Hematopoietic multipotent progenitor cell treated with erythropoietin and hydrocortisone succinate and interleukin-3 and kit ligand, for 4 days (in vitro differentiated cells): Measurements from ENCODE around the gene SNRPA.
"Not testable (repeated sequence)": the region's sequence is repeated elsewhere in the genome, so short reads cannot be mapped to it uniquely, and the experiment has no call there.

Experiments used
- DNase-seq: peaks from one replicate; pipeline ENCODE4 v3.0.0-alpha.2; 2015

The SNRPA gene

GRCh38 chr19:40747536-40747935 is 3.5 kb upstream of the SNRPA start:
- DNase-seq = no peak

- DNase-seq = peak; percentile 100
These were observed 737 bp upstream of the SNRPA start, which contains the start of gene ACTMAP for GRCh38 chr19:40750058-40750873. Gene ACTMAP (minus strand): TSS chr19:40750477. CDS start chr19:40749803, 674 bp downstream.

GRCh38 chr19:40752257-40752781 is 1.3 kb downstream of the SNRPA start:
- DNase-seq = peak; percentile 34

- DNase-seq = no peak
These were observed 3.7 kb downstream of the SNRPA start for GRCh38 chr19:40754611-40755247.

GRCh38 chr19:40755248-40755624 is 4.2 kb downstream of the SNRPA start:
- DNase-seq = no peak

- DNase-seq = no peak
These were observed 4.8 kb downstream of the SNRPA start for GRCh38 chr19:40755791-40756190.

- DNase-seq = no peak
These were observed 5.6 kb downstream of the SNRPA start for GRCh38 chr19:40756502-40757110.

- no peak for DNase-seq
These were observed 7.5 kb downstream of the SNRPA start for GRCh38 chr19:40758491-40758890.

GRCh38 chr19:40759352-40759751 is 8.3 kb downstream of the SNRPA start:
- no peak for DNase-seq

GRCh38 chr19:40762754-40763470 is 11.9 kb downstream of the SNRPA start:
- DNase-seq = no peak

- no peak for DNase-seq
These were observed 12.5 kb downstream of the SNRPA start for GRCh38 chr19:40763526-40763925.

- DNase-seq = no peak
These were observed 13.0 kb downstream of the SNRPA start for GRCh38 chr19:40763963-40764362.

- DNase-seq = not testable (repeated sequence)
These were observed 15.4 kb downstream of the SNRPA start for GRCh38 chr19:40766385-40766784.

GRCh38 chr19:40768869-40769268 is 17.9 kb downstream of the SNRPA start:
- DNase-seq = no peak

- DNase-seq = peak; percentile 53
These were observed 20.3 kb downstream of the SNRPA start for GRCh38 chr19:40771101-40771862.

- DNase-seq = no peak
These were observed 24.1 kb downstream of the SNRPA start, which contains the start of gene MIA for GRCh38 chr19:40774916-40775631. Gene MIA (plus strand): TSS chr19:40775521. CDS start chr19:40775543, 22 bp downstream.

GRCh38 chr19:40775632-40776022 is 24.6 kb downstream of the SNRPA start:
- no peak for DNase-seq

GRCh38 chr19:40776364-40776763 is 25.4 kb downstream of the SNRPA start:
- no peak for DNase-seq

GRCh38 chr19:40776932-40777644 is 26.1 kb downstream of the SNRPA start:
- DNase-seq = peak; percentile 99

GRCh38 chr19:40777645-40777936 is 26.6 kb downstream of the SNRPA start:
- DNase-seq = no peak
